Smooth muscle cell (in vitro differentiated cells): Measurements from ENCODE around the gene DMAC2. TPM values are rescaled to one million over a fixed set of nuclear protein-coding genes. Genes with fewer than 3 reads are reported as not detected.
"Not testable (repeated sequence)": the region's sequence is repeated elsewhere in the genome, so short reads cannot be mapped to it uniquely, and the experiment has no call there.

Experiments
- DNase-seq: peaks from one replicate; lab custom pipeline; 2025; ENCODE audit not compliant: unreplicated experiment; lab: John Stamatoyannopoulos, UW
- H2AFZ ChIP-seq: fragments of 200-600 bp; sonication (generic); 2 replicates; pipeline ENCODE4 v1.6.0; 2016; ENCODE audit warnings: antibody characterized with exemption, low read depth, mild to moderate bottlenecking
- H3F3A ChIP-seq: fragments of 200-600 bp; sonication (generic); 2 replicates; pipeline ENCODE4 v1.6.0; 2017; ENCODE audit warnings: antibody characterized with exemption, low read depth
- H3K27ac ChIP-seq: fragments of 200-600 bp; sonication (generic); 2 replicates; pipeline ENCODE4 v1.5.1; 2016; ENCODE audit warnings: low read depth, mild to moderate bottlenecking
- H3K27me3 ChIP-seq: fragments of 200-600 bp; sonication (generic); 2 replicates; pipeline ENCODE4 v1.6.1; 2016; ENCODE audit warnings: low read depth, mild to moderate bottlenecking
- H3K36me3 ChIP-seq: fragments of 200-600 bp; sonication (generic); 2 replicates; pipeline ENCODE4 v1.5.1; 2016; ENCODE audit warnings: low read depth
- H3K4me1 ChIP-seq: fragments of 200-600 bp; sonication (generic); 2 replicates; pipeline ENCODE4 v1.5.1; 2016; ENCODE audit warnings: low read depth
- H3K4me2 ChIP-seq: fragments of 200-600 bp; sonication (generic); 2 replicates; pipeline ENCODE4 v1.6.0; 2016; ENCODE audit warnings: mild to moderate bottlenecking
- H3K4me3 ChIP-seq: fragments of 200-600 bp; sonication (generic); 2 replicates; pipeline ENCODE4 v1.5.1; 2016; ENCODE audit warnings: mild to moderate bottlenecking
- H3K79me2 ChIP-seq: fragments of 200-600 bp; sonication (generic); 2 replicates; pipeline ENCODE4 v1.6.0; 2016; ENCODE audit warnings: low read depth, mild to moderate bottlenecking
- H3K9ac ChIP-seq: fragments of 200-600 bp; sonication (generic); 2 replicates; pipeline ENCODE4 v1.6.0; 2016; ENCODE audit warnings: low read depth
- H3K9me3 ChIP-seq: fragments of 200-600 bp; sonication (generic); replicated peaks from 2 replicates; pipeline ENCODE4 v1.5.1; 2016; ENCODE audit warnings: low read depth
- H4K20me1 ChIP-seq: fragments of 200-600 bp; sonication (generic); 2 replicates; pipeline ENCODE4 v1.6.0; 2016; ENCODE audit warnings: low read depth
- WGBS: methylation state at CpG from one replicate; pipeline ENCODE4 v1.1.7; 2016; ENCODE audit warnings: low lambda C conversion rate; 5-methylcytosine and 5-hydroxymethylcytosine counted together
- polyA plus RNA-seq: library from polyadenylated mRNA; unstranded; fragments of >200 nt; fragmentation: Nextera tagmentation; extraction: Ambion mirVana; gene quantifications from 2 replicates; pipeline ENCODE4 v1.2.1, GENCODE V29; 2016
- total RNA-seq: library from RNA; depleted of rRNA; stranded (reverse); fragments of >200 nt; gene quantifications from 2 replicates; pipeline ENCODE4 v1.2.3, GENCODE V29; 2014
- TF ChIP-seq, protein P1 (sequence below): fragments of 200-600 bp; sonication (generic); IDR thresholded peaks from 2 replicates; pipeline ENCODE4 v1.5.1; 2017; ENCODE audit warnings: borderline replicate concordance, mild to moderate bottlenecking, antibody characterized with exemption; ENCODE audit not compliant: insufficient read depth, poor library complexity, severe bottlenecking

DMAC2 gene
- total and polyA plus RNA-seq, 2 experiments from 2014 or later: 48.3 to 69.2 TPM

DNA sequence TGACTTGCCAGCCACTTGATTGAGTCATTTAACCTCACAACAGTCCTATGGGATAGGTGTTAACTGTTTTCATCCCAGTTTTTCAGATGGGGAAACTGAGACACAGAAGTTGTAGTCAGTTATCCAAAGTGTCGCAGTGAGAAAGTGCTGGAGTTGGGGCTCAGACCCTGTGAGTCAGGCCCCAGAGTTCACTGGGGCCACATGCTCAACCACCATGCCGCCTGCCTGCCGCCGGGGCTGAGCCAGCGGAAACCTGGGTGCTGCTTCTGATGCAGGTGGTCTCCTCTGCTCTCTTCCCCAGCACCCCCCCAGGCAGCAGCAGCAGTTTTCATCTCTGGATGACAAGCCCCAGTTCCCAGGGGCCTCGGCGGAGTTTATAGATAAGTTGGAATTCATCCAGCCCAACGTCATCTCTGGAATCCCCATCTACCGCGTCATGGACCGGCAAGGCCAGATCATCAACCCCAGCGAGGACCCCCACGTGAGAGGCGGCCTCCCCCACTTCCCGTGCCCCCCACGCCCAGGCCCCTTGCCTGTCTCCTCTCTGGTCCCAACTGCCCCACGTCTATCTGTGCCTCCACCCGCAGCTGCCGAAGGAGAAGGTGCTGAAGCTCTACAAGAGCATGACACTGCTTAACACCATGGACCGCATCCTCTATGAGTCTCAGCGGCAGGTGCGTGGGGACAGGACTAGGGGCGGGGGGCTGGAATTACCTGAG lies 29.2 kb downstream of the DMAC2 start:
- no peaks in the 10 kb centered on the region for H3K79me2 ChIP-seq
- no peaks in the 10 kb centered on the region for H3K36me3 ChIP-seq
- no peak overlapping the region for H3K27ac ChIP-seq
- no peak for DNase-seq
- WGBS: 96% methylated on average over 21 of the region's 23 CpGs
- TF ChIP-seq, protein P1, sequence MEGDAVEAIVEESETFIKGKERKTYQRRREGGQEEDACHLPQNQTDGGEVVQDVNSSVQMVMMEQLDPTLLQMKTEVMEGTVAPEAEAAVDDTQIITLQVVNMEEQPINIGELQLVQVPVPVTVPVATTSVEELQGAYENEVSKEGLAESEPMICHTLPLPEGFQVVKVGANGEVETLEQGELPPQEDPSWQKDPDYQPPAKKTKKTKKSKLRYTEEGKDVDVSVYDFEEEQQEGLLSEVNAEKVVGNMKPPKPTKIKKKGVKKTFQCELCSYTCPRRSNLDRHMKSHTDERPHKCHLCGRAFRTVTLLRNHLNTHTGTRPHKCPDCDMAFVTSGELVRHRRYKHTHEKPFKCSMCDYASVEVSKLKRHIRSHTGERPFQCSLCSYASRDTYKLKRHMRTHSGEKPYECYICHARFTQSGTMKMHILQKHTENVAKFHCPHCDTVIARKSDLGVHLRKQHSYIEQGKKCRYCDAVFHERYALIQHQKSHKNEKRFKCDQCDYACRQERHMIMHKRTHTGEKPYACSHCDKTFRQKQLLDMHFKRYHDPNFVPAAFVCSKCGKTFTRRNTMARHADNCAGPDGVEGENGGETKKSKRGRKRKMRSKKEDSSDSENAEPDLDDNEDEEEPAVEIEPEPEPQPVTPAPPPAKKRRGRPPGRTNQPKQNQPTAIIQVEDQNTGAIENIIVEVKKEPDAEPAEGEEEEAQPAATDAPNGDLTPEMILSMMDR: no peak
- peaks cover 16% of the 10 kb centered on the region for H4K20me1 ChIP-seq
- H3K9ac ChIP-seq: no peak overlapping the region
- no peaks in the 10 kb centered on the region for H3K4me1 ChIP-seq
- no peaks in the 10 kb centered on the region for H3F3A ChIP-seq
- H3K9me3 ChIP-seq: no peaks in the 10 kb centered on the region
- H3K27me3 ChIP-seq: no peaks in the 10 kb centered on the region
- no peak overlapping the region for H3K4me3 ChIP-seq
- no peak overlapping the region for H3K4me2 ChIP-seq
- H2AFZ ChIP-seq: no peak overlapping the region

DNA sequence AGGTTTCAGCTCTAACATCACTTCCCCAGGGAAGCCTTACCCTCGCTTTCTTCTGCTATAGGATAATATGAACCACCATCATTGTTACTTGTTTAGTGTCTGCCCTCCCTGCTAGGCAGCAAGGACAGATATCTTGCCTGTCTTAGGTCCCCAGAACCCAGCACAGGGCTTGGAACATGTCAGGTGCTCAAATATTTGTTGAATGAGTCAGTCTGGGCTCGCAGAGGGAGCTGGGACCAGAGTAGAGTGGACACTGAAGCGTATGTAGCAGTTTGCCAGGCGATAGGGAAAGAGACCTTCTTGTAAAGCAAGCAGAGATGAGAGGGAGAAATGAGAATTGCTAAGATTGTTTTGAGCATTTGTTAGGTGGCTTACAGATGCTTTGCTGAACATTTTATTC lies 30.4 kb downstream of the DMAC2 start:
- no peak for DNase-seq
- H3K9ac ChIP-seq: no peak overlapping the region
- H3K4me1 ChIP-seq: no peaks in the 10 kb centered on the region
- H3K36me3 ChIP-seq: no peaks in the 10 kb centered on the region
- no peak overlapping the region for H3K4me2 ChIP-seq
- H3F3A ChIP-seq: no peaks in the 10 kb centered on the region
- WGBS: 43% methylated on average over 4 of the region's 4 CpGs
- H4K20me1 ChIP-seq: peaks cover 16% of the 10 kb centered on the region
- H3K27ac ChIP-seq: no peak overlapping the region
- no peak overlapping the region for H2AFZ ChIP-seq
- no peaks in the 10 kb centered on the region for H3K27me3 ChIP-seq
- TF ChIP-seq, protein P1: no peak
- no peaks in the 10 kb centered on the region for H3K9me3 ChIP-seq
- no peaks in the 10 kb centered on the region for H3K79me2 ChIP-seq
- H3K4me3 ChIP-seq: no peak overlapping the region

DNA sequence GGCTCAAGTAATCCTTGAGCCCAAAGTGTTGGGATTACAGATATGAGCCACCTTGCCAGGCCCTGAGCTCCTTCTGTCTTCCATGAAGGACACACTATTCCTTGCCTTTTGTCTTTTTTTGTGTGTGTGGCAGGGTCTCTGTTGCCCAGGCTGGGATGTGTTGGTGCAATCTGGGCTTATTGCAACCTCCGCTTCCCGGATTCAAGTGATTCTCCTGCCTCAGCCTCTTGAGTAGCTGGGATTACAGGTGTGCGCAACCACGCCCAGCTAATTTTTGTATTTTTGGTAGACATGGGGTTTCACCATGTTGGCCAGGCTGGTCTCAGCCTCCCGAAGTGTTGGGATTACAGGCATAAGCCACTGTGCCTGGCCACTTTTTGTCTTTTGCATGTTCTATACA lies 30.9 kb downstream of the DMAC2 start:
- H2AFZ ChIP-seq, H3K27me3 ChIP-seq, H3K9ac ChIP-seq, H3K36me3 ChIP-seq, H3K4me1 ChIP-seq, H3K4me3 ChIP-seq, H3K27ac ChIP-seq, H3F3A ChIP-seq, DNase-seq, H3K4me2 ChIP-seq, H3K79me2 ChIP-seq, H3K9me3 ChIP-seq: not testable (repeated sequence)
- H4K20me1 ChIP-seq: peaks cover 16% of the 10 kb centered on the region
- 97% methylated on average over 5 of the region's 5 CpGs for WGBS

DNA sequence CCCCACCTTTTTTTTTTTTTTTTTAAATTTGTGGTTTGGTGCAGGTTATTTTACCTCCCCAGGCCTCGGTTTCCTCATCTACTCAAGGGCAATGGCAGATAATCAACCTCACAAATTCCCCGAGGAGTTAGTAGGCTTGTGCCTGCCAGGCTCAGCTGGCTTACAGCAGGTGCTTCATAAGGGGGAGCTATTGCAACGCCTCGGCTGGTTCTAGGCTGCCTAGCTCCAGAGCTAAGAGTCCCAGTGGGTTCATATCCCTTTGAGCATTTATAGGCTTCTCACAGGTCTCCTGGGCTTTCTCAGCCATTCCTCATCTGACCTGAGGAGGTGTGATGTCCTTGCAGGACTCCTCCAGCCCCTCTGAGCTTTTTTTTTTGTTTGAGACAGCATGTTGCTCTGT lies 31.5 kb downstream of the DMAC2 start:
- Histone ChIP-seq H2AFZ (no peak overlapping the region), H3F3A (no peaks in the 10 kb centered on the region), H3K27me3 (no peaks in the 10 kb centered on the region)

More for the DNA sequence above, 31.5 kb downstream of the DMAC2 start:
- no peak overlapping the region for H3K9ac ChIP-seq
- peaks cover 16% of the 10 kb centered on the region for H4K20me1 ChIP-seq
- no peaks in the 10 kb centered on the region for H3K79me2 ChIP-seq
- no peak overlapping the region for H3K4me2 ChIP-seq
- TF ChIP-seq, protein P1: no peak
- H3K4me1 ChIP-seq: no peaks in the 10 kb centered on the region
- no peak for DNase-seq
- H3K4me3 ChIP-seq: no peak overlapping the region
- WGBS: 74% methylated on average over 4 of the region's 4 CpGs
- no peaks in the 10 kb centered on the region for H3K9me3 ChIP-seq
- H3K27ac ChIP-seq: peak overlapping the region; percentile 62
- H3K36me3 ChIP-seq: no peaks in the 10 kb centered on the region
